IMR-90 (cell line): ENCODE results near the gene FLNA. TPM values are rescaled to one million over a fixed set of nuclear protein-coding genes. Genes with fewer than 3 reads are reported as not detected.

Experiments
- ATAC-seq: fragments of 200-7000 bp; cut with Tn5 transposase; 2 replicates; pipeline ENCODE4 v1.9.1; 2020; ENCODE audit warnings: low read depth, mild to moderate bottlenecking, moderate library complexity
- BruUV-seq: library from RNA; stranded (reverse); fragments of 400-500 nt; replicated peaks from 2 replicates; lab custom pipeline; 2021; lab: Mats Ljungman, UMichigan
- CTCF ChIA-PET: fragments of 300-600 bp; formaldehyde crosslinking; extraction: SDS; loops from one replicate; lab custom pipeline; 2021; ENCODE audit warnings: antibody characterized with exemption; lab: Yijun Ruan, JAX
- POLR2A ChIA-PET: fragments of 300-600 bp; sonication (Branson Sonifier 250); formaldehyde crosslinking; loops from one replicate; lab custom pipeline; 2022; ENCODE audit warnings: antibody characterized with exemption; ENCODE audit not compliant: unreplicated experiment; lab: Charles Lee
- DNase-seq: peaks from one replicate; pipeline ENCODE4 v3.0.0; 2013
- H2AFZ ChIP-seq: replicated peaks from 2 replicates; pipeline ENCODE3; 2013; ENCODE audit warnings: low read length, mild to moderate bottlenecking; ENCODE audit not compliant: poor library complexity
- H2AK5ac ChIP-seq: 2 replicates; pipeline ENCODE4 v1.6.1; 2013; ENCODE audit warnings: low read depth, low read length, inconsistent platforms
- H2AK9ac ChIP-seq: replicated peaks from 2 replicates; pipeline ENCODE3; 2013; ENCODE audit warnings: mild to moderate bottlenecking, low read depth, low read length, moderate library complexity; ENCODE audit not compliant: poor library complexity
- H2BK120ac ChIP-seq: 2 replicates; pipeline ENCODE4 v1.6.1; 2013; ENCODE audit warnings: low read depth, low read length, inconsistent platforms
- H2BK15ac ChIP-seq: 3 replicates; pipeline ENCODE4 v1.6.1; 2013; ENCODE audit warnings: low read depth, low read length, inconsistent platforms
- H2BK20ac ChIP-seq: 2 replicates; pipeline ENCODE4 v1.6.1; 2013; ENCODE audit warnings: low read depth, mild to moderate bottlenecking, inconsistent platforms, low read length, moderate library complexity
- H2BK5ac ChIP-seq: 2 replicates; pipeline ENCODE4 v1.6.1; 2013; ENCODE audit warnings: mild to moderate bottlenecking, low read depth, low read length, inconsistent platforms; ENCODE audit not compliant: poor library complexity, severe bottlenecking
- H3K14ac ChIP-seq: replicated peaks from 2 replicates; pipeline ENCODE4 v1.6.1; 2013; ENCODE audit warnings: low read depth, low read length, inconsistent platforms
- H3K18ac ChIP-seq: 2 replicates; pipeline ENCODE4 v1.6.1; 2013; ENCODE audit warnings: low read depth, low read length, control low read depth
- H3K23ac ChIP-seq: 2 replicates; pipeline ENCODE4 v1.6.1; 2013; ENCODE audit warnings: low read depth, low read length, inconsistent platforms
- H3K27ac ChIP-seq: 2 replicates; pipeline ENCODE4 v1.5.1; 2013; ENCODE audit warnings: mild to moderate bottlenecking, control low read depth, low read length; ENCODE audit not compliant: insufficient read depth
- H3K27me3 ChIP-seq: 2 replicates; pipeline ENCODE4 v1.6.1; 2013; ENCODE audit warnings: low read length; ENCODE audit not compliant: control insufficient read depth, insufficient read depth
- H3K36me3 ChIP-seq: 2 replicates; pipeline ENCODE4 v1.6.1; 2013; ENCODE audit warnings: low read length, mixed read lengths; ENCODE audit not compliant: control insufficient read depth, insufficient read depth
- H3K4ac ChIP-seq: 2 replicates; pipeline ENCODE4 v1.6.1; 2013; ENCODE audit warnings: low read depth, low read length, inconsistent platforms
- H3K4me1 ChIP-seq: 2 replicates; pipeline ENCODE4 v1.6.1; 2013; ENCODE audit warnings: low read length, mixed read lengths; ENCODE audit not compliant: control insufficient read depth, insufficient read depth
- H3K4me2 ChIP-seq: 2 replicates; pipeline ENCODE4 v1.6.1; 2013; ENCODE audit warnings: low read depth, mild to moderate bottlenecking, control low read depth, low read length, moderate library complexity
- H3K4me3 ChIP-seq: 2 replicates; pipeline ENCODE4 v1.5.1; 2013; ENCODE audit warnings: low read depth, mild to moderate bottlenecking, control low read depth, low read length, moderate library complexity; ENCODE audit not compliant: insufficient read depth
- H3K56ac ChIP-seq: 2 replicates; pipeline ENCODE4 v1.6.1; 2013; ENCODE audit warnings: low read length, inconsistent platforms; ENCODE audit not compliant: insufficient read depth; ENCODE audit errors: extremely low read depth
- H3K79me1 ChIP-seq, 2 experiments: 2 replicates each; pipeline ENCODE4 v1.6.1; 2013; ENCODE audit warnings: low read length in 2 of 2, inconsistent platforms in 1 of 2, low read depth in 1 of 2
- H3K9ac ChIP-seq: 2 replicates; pipeline ENCODE4 v1.6.1; 2013; ENCODE audit warnings: low read depth, low read length, control low read depth
- H3K9me1 ChIP-seq: 2 replicates; pipeline ENCODE4 v1.6.1; 2013; ENCODE audit warnings: low read length, inconsistent platforms; ENCODE audit not compliant: insufficient read depth
- H3K9me3 ChIP-seq: 2 replicates; pipeline ENCODE4 v1.6.1; 2013; ENCODE audit warnings: low read length; ENCODE audit not compliant: control insufficient read depth, insufficient read depth
- H4K20me1 ChIP-seq: 2 replicates; pipeline ENCODE4 v1.6.1; 2013; ENCODE audit warnings: low read length, inconsistent platforms; ENCODE audit not compliant: insufficient read depth
- H4K5ac ChIP-seq: 2 replicates; pipeline ENCODE4 v1.6.1; 2013; ENCODE audit warnings: mild to moderate bottlenecking, low read depth, low read length, control low read depth
- H4K8ac ChIP-seq, 2 experiments: 2 replicates each; pipeline ENCODE4 v1.6.1; 2013; ENCODE audit warnings: low read depth in 2 of 2, low read length in 2 of 2, control low read depth in 1 of 2, inconsistent platforms in 1 of 2
- H4K91ac ChIP-seq: 2 replicates; pipeline ENCODE4 v1.6.1; 2013; ENCODE audit warnings: low read depth, low read length, inconsistent platforms; ENCODE audit not compliant: insufficient read depth
- BHLHE40 ChIP-seq: fragments of 150-350 bp; IDR thresholded peaks from 2 replicates; pipeline ENCODE4 v1.6.1; 2016; ENCODE audit warnings: mild to moderate bottlenecking, low read depth, low read length
- CEBPB ChIP-seq: IDR thresholded peaks from 2 replicates; pipeline ENCODE4 v1.6.1; 2012; ENCODE audit warnings: low read depth, low read length, improper control_type of control experiment
- CHD1 ChIP-seq: IDR thresholded peaks from 2 replicates; pipeline ENCODE4 v1.6.1; 2012; ENCODE audit warnings: low read depth, low read length, improper control_type of control experiment
- CTCF ChIP-seq: conservative IDR thresholded peaks from 2 replicates; pipeline ENCODE4 v1.5.1; 2012; ENCODE audit warnings: mild to moderate bottlenecking, low read depth, low read length, improper control_type of control experiment
- ELK1 ChIP-seq: fragments of 150-350 bp; IDR thresholded peaks from 2 replicates; pipeline ENCODE4 v1.6.1; 2016; ENCODE audit warnings: low read depth, mild to moderate bottlenecking, low read length, moderate library complexity, borderline replicate concordance
- FOS ChIP-seq: fragments of 150-350 bp; IDR thresholded peaks from 2 replicates; pipeline ENCODE4 v1.6.1; 2016; ENCODE audit warnings: low read depth, low read length
- MAFK ChIP-seq: IDR thresholded peaks from 2 replicates; pipeline ENCODE4 v1.6.1; 2012; ENCODE audit warnings: low read depth, low read length, improper control_type of control experiment
- MAZ ChIP-seq: IDR thresholded peaks from 2 replicates; pipeline ENCODE4 v1.6.1; 2012; ENCODE audit warnings: low read depth, mild to moderate bottlenecking, low read length, improper control_type of control experiment, moderate library complexity, borderline replicate concordance
- MXI1 ChIP-seq: IDR thresholded peaks from 2 replicates; pipeline ENCODE4 v1.6.1; 2012; ENCODE audit warnings: low read depth, mild to moderate bottlenecking, low read length, moderate library complexity, borderline replicate concordance
- NFE2L2 ChIP-seq: fragments of 150-350 bp; IDR thresholded peaks from 2 replicates; pipeline ENCODE4 v1.6.1; 2016; ENCODE audit warnings: low read depth, mild to moderate bottlenecking, low read length
- POLR2A ChIP-seq: IDR thresholded peaks from 2 replicates; pipeline ENCODE4 v1.6.1; 2012; ENCODE audit warnings: mild to moderate bottlenecking, low read depth, low read length
- RAD21 ChIP-seq: IDR thresholded peaks from 2 replicates; pipeline ENCODE4 v1.6.1; 2012; ENCODE audit warnings: low read length, improper control_type of control experiment
- RCOR1 ChIP-seq: IDR thresholded peaks from 2 replicates; pipeline ENCODE4 v1.6.1; 2012; ENCODE audit warnings: mild to moderate bottlenecking, low read length, improper control_type of control experiment; ENCODE audit not compliant: insufficient replicate concordance
- RFX5 ChIP-seq: IDR thresholded peaks from 2 replicates; pipeline ENCODE4 v1.8.0; 2012; ENCODE audit warnings: low read depth, mild to moderate bottlenecking, low read length, moderate library complexity
- SMC3 ChIP-seq: fragments of 150-350 bp; IDR thresholded peaks from 2 replicates; pipeline ENCODE4 v1.6.1; 2016; ENCODE audit warnings: low read depth, mild to moderate bottlenecking, antibody characterized with exemption, low read length, moderate library complexity
- USF2 ChIP-seq: fragments of 150-350 bp; IDR thresholded peaks from 2 replicates; pipeline ENCODE4 v1.6.1; 2017; ENCODE audit warnings: mild to moderate bottlenecking, antibody characterized with exemption, low read length, low read depth
- WGBS, 2 experiments: methylation state at CpG; one replicate each; pipeline versions ENCODE4 v1.1.5 to v1.1.7; 2013; ENCODE audit warnings: missing lambda C conversion rate in 2 of 2; ENCODE audit not compliant: insufficient read length in 1 of 2; ENCODE audit errors: extremely low coverage in 2 of 2; 5-methylcytosine and 5-hydroxymethylcytosine counted together
- dilution Hi-C: fragments of 300-500 bp; cut with HindIII; formaldehyde crosslinking; loops from one replicate; pipeline ENCODE4 v1.14.3; 2018; ENCODE audit warnings: low sequenced_read_pairs; ENCODE audit not compliant: unreplicated experiment
- in situ Hi-C: fragments of 300-500 bp; cut with MboI; formaldehyde crosslinking; loops from 3 replicates; pipeline ENCODE4 v1.14.3; 2019; ENCODE audit warnings: low sequenced_read_pairs, inconsistent platforms, mixed read lengths
- intact Hi-C: fragments of 100-400 bp; cut with micrococcal nuclease; formaldehyde crosslinking; loops from 2 replicates; pipeline ENCODE4 v1.10.0; 2022
- polyA plus RNA-seq, 3 experiments: library from polyadenylated mRNA; depleted of rRNA; stranded (reverse); fragments of >200 nt; gene quantifications; 2 replicates each; pipeline ENCODE4 v1.2.3, GENCODE V29; 2012; ENCODE audit warnings: low replicate concordance in 1 of 3
- total RNA-seq: library from RNA; depleted of rRNA; stranded (reverse); fragments of >200 nt; gene quantifications from 2 replicates; pipeline ENCODE4 v1.2.3, GENCODE V29; 2012

Gene FLNA
- total and polyA plus RNA-seq, 2 of the 4 experiments (the other 2 are of a cell fraction) = 1,356 to 1,357 TPM

- Histone ChIP-seq H2BK15ac (no peak overlapping the region), H2BK120ac (no peak overlapping the region), H3K56ac (no peak overlapping the region), H3K9me1 (no peaks in the 10 kb centered on the region), H3K14ac (no peak overlapping the region), H4K5ac (no peak overlapping the region), H3K36me3 (no peaks in the 10 kb centered on the region), H3K4me1 (peaks cover 1% of the 10 kb centered on the region; the same call in 1 of the 2 replicates), H2BK20ac (no peak overlapping the region), H3K27me3 (peaks cover 19% of the 10 kb centered on the region), H4K91ac (no peak overlapping the region), H2AK5ac (no peak overlapping the region), H3K9me3 (peaks cover 2% of the 10 kb centered on the region; the same call in 1 of the 2 replicates), H3K79me1 (no peaks in the 10 kb centered on the region), H3K23ac (no peak overlapping the region), H3K27ac (no peak overlapping the region), H2AK9ac (no peak overlapping the region), H3K18ac (no peak overlapping the region), H4K8ac (no peak overlapping the region), H4K20me1 (no peaks in the 10 kb centered on the region; the same call in 1 of the 2 replicates), H2AFZ (no peak overlapping the region), H3K9ac (no peak overlapping the region), H3K4me2 (no peak overlapping the region), H3K4me3 (no peak overlapping the region), H2BK5ac (no peak overlapping the region), H3K4ac (no peak overlapping the region)
- intact Hi-C loops = no loop called here
- POLR2A ChIA-PET = no interaction called here
- in situ Hi-C loops = no loop called here
- dilution Hi-C loops = no loop called here
- DNase-seq (no peak), ATAC-seq (no peak)
- TF ChIP-seq RAD21 (no peak), CEBPB (no peak), BHLHE40 (no peak), MAFK (no peak), CHD1 (no peak), USF2 (no peak), FOS (no peak), ELK1 (no peak), NFE2L2 (no peak), MXI1 (no peak), RFX5 (no peak), MAZ (no peak), POLR2A (no peak), SMC3 (no peak), CTCF (no peak), RCOR1 (no peak)
- CTCF ChIA-PET = no interaction called here
- WGBS, 2 experiments = 100% methylated on average over 1 of the region's 6 CpGs; no CpG with 5 or more reads in 1 of the 2 experiments
- no TSS peak for BruUV-seq
Measured at GRCh38 chrX:154333837-154334271, 40.6 kb downstream of the FLNA start.
